CD4-positive, alpha-beta T cell treated with Interleukin-6 for 4 hours (primary cell): Measurements from ENCODE around the gene MED28.
A peak's percentile ranks its signal among the peaks of the same experiment; 100 is the strongest.
"Not testable (repeated sequence)": the region's sequence is repeated elsewhere in the genome, so short reads cannot be mapped to it uniquely, and the experiment has no call there.

Experiments used
- DNase-seq: peaks from one replicate; pipeline ENCODE4 v3.0.0-alpha.2; 2020; ENCODE audit warnings: mixed read lengths

The MED28 gene

GRCh38 chr4:17619416-17620105, 5.1 kb downstream of the MED28 start:
- DNase-seq = no peak

DNA sequence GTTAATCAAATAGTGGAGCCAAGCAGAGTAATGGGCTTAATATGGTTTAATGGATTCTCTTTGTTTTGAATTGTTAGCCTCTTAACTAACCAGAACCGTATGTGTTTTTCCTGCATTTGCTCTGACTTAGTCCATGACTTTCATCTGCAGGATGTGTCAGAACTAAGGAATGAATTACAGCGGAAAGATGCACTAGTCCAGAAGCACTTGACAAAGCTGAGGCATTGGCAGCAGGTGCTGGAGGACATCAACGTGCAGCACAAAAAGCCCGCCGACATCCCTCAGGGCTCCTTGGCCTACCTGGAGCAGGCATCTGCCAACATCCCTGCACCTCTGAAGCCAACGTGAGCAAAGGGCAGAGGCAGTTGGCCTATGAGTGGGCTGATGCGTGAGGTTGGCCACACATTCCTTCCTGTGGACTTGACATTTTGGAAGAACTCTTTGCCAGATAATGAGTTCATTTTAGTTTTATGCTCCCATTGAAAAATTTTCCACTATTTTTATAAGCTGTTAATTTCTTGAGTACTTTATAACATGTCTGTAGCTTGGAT, 9.1 kb downstream of the MED28 start:
- no peak for DNase-seq

DNA sequence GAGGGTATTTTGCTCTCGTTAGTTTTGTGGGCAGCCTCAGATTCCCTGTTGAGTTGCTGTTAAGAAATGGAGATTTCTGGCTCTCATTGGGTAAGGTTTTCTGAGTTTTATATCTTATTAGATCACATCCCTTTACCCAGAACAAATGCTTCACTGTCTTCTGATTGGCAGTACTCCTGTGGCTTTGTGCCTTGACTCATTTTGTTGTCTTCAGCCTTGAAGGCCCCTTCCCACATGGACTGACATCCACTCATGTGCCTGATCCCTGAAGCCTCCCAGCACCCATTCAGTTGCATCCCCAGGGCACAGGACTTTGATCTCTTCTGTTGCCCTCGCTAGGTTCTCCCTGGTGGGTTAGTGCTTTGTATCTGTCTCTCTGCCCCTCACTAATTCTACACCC, 10.4 kb downstream of the MED28 start:
- no peak for DNase-seq

DNA sequence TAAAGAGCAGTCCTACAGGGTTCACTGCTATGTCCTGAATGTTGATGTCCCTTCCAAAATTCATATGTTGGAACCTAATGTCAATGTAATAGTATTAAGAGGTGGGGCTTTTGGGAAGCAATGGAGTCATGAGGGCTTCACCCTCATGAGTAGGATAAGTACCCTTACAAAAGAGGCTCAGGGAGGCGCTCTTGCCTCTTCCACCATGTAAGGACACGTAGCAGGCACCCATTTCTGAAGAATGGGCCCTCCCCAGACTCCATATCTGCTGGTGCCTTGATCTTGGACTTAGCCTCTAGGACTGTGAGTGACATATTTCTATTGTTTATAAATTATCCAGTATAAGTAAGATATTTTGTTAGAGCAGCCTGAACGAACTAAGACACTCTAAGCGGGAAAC, 15.8 kb downstream of the MED28 start:
- DNase-seq = no peak

DNA sequence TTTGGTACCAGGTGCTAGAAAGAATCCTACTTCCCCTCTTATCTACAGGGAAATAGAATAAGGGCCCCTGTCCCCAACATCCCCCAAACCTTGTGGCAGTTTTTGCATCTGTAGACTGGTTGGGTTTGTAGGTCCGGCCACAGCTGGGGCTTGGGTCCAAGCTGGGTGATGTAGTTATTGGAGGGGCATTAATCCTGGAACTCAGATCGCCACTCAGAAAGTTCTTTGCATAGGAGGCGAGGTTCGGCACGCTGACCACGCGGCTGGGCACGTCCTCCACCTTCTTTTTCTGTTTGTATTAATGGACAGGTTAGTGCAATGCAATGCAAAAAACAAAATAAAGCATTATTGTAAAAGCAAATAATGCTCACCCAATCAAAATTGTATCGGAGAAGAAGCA, 19.2 kb downstream of the MED28 start:
- no peak for DNase-seq

DNA sequence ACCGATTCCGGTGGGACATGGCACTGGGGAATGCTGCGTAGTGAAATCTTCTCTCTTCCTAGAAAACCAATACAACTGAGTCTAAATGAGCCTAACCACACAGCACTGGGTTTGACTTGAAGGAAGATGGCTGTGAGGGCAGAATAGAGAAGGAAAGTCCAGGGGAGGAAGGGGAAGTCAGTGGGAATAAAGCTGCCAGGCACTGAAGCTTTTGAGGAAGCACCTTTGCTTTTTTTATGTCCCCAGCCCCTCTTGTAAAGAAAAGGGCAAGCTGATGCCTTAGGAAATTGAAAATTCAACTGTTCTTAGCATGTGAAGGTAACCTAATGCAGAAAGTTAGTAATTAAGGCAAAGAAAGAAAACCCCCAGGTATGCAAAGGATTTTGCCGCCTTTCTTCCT, 20.6 kb downstream of the MED28 start:
- DNase-seq = no peak

GRCh38 chr4:17636341-17636695, 21.9 kb downstream of the MED28 start:
- no peak for DNase-seq

DNA sequence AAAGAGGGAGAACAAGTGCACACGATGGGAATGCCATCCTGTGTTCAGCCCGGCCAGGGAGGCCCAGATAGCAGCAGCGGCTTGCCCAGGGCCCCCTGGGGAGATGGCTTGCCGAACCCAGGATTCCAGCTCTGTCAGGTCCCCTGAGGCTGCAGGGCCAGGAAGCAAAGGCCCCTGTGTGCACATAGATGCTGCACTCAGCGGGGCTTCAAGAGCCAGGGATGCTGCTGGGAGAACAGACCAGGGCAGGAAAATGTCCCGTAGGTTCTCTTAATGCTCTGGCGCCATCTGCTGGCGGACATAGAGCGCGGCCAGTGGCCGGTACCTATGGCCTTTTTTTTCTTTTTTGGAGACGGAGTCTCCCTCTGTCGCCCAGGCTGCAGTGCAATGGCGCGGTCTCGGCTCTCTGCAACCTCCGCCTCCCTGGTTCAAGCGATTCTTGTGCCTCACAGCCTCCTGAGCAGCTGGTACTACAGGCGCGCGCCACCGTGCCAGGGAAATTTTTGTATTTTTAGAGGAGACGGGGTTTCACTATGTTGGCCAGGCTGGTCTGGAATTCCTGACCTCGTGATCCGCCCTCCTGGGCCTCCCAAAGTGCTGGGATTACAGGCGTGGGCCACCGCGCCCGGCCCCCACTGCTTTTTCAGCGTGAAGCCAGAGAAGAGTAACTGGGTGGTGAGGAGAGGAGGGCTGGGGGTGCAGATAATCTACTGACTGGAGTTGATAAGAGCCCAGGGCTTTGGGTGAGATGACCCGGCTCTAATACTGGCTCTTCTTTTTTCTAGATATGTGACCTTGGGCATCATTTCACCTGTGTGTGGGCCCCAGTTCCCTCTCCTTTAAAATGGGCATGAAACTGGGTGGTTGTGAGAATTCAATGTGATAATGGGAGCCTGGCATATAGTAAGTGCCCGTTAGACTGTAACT, 22.5 kb downstream of the MED28 start:
- DNase-seq = peak; percentile 78

DNA sequence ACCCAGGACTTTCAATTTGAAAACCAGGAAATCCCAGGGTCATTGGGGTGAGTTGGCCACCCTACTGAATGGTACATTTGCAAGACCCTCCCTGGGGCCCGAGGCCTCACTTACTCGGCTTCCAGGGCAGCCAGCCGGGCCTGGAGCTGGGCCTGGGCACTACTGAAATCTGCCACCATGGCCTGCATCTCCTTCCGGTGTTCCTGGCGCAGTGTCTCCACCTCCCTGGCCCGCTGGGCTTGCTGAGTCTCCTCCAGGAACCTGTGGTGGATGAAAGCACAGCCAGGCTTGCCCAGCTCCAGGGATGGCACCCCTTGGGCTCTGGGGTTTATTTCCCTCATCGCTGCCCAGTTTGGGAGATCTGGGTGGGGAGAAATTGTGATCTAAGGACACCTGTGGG, 24.7 kb downstream of the MED28 start:
- DNase-seq = no peak

DNA sequence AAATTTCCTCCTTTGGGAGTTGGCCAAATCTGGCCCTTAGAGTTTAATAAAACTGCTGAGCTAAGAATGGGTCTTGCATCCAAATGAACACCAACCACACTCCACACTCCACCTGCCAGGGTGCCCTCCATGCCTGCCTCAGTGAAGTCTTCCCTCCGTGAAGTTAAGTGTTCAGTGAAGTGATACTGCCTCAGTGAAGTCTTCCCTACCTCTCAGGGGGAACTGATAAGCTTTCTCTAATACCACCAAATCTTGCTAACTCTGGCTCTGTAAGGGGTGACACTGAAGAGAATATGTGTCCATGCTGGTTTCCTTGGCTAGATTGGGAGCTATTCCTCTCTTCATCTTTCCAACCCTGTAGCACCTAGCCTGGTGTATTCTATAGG, 27.9 kb downstream of the MED28 start:
- DNase-seq = no peak

DNA sequence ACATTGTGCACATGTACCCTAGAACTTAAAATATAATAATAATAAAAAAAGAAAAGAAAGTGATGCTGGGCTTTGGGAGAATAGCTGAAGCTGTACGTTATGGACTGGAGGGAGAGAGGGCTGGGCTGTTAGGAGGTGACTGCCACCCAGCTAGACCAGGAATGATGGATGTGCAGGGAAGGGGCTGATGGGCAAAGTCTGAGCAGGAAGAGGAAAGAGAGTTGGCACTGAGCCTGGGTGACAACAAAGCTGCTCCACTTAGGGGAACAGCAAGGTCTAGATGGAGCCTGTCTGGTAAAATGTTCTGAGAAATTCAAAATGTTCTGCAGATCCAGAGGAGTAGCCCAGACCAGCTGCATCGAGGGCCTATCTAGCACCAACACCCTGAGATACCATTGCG, 32.3 kb downstream of the MED28 start:
- DNase-seq = no peak

DNA sequence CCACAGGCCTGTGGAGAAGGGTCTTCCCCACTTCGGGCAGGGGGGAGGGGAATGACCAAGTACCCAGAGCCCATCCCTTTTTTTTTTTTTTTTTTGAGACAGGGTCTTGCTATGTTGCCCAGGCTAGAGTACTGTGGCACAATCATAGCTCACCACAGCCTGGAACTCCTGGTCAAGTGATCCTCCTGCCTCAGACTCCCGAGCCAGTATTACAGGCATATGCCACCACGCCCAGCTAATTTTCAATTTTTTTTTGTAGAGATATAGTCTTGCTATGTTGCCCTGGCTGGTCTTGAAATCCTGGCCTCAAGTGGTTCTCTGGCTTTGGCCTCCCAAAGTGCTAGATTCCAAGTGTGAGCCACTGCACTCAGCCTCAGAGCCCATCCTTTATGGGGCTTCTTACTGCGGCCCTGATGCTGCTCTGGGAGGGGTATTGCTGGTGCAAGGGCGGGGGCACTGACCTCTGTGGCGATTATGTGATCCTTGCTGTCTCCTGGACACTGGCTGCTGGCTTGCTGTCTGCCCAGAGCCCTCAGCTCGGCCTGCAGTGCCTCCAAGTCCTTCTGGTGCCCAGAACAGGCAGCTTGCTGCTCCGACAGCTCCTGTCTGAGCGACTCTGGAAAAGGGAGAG, 32.9 kb downstream of the MED28 start:
- no peak for DNase-seq

- DNase-seq = no peak
Measured at GRCh38 chr4:17647927-17648326, 33.5 kb downstream of the MED28 start.

- no peak for DNase-seq
Measured at GRCh38 chr4:17650406-17650805, 36.0 kb downstream of the MED28 start.

DNA sequence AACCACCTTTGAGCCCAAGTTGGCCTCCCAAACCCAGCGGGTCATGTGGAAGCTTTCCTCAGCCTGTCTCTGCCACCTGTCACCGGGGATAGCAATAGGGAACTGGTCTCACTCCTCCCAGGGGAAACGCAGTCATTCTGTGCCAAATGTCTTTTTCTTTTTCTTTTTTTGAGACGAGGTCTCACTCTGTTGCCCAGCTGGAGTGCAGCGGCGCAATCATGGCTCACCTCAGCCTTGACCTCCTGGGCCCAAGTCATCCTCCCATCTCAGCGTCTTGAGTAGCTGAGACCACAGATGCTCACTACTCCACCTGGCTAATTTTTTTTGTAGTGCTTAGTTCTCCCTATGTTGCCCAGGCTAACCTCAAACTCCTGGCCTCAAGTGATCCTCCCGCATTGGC, 40.3 kb downstream of the MED28 start:
- no peak for DNase-seq

DNA sequence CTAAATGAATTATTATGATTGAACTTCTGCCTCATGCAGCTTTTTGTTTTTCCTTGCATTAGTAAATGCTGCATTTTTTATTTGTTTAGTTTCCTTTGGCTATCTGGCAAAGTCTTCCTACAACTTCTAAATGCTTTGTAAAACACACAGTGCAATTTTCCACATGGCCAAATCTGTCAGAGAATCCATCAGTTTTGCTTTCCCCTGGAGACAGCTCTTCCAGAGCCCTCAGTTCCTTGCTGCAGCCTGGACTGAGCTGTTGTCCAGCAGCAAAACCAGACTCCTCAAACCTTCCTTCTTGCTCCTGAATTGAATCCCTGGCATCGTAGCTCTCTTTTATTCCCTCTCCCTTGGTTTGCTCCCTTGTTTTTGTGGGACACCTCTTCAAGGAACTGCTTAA, 42.6 kb downstream of the MED28 start:
- no peak for DNase-seq

GRCh38 chr4:17657849-17658248, 43.4 kb downstream of the MED28 start:
- no peak for DNase-seq

DNA sequence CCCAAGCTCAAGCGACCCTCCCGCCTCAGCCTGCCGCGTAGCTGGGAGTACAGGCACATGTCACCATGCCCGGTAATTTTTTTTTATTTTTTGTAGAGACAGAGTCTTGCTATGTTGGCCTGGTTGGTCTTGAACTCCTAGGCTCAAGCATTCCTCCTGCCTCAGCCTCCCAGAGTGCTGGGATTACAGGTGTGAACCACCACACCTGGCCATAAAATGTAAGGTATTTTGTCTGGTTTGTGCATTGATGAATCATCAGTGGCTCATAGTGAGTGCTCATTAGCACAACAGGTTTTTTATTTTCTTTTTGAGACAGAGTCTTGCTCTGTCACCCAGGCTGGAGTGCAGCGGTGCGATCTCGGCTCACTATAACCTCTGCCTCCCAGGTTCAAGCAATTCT, 44.8 kb downstream of the MED28 start:
- DNase-seq = not testable (repeated sequence)

GRCh38 chr4:17662694-17663093, 48.3 kb downstream of the MED28 start:
- no peak for DNase-seq

DNA sequence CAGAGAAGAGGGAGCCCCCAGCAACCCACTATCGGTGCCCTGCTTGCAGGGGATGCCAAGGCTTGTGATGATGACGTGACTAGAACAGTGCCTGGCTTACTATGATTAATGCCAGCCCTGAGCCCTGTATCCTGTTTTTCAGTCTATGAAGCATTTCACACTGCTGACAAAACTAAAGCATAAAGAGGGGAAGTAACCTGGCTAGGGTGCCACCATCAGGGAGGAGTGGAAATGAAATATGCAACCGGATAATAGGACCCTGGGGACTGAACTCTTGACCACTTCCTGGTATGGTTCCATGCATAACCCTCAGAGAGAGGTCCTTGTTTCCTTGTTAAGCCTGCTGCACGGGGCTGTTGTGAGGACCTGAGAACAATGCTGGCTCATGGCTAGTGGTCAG, 50.3 kb downstream of the MED28 start:
- no peak for DNase-seq

GRCh38 chr4:17665346-17665745, 50.9 kb downstream of the MED28 start:
- no peak for DNase-seq

DNA sequence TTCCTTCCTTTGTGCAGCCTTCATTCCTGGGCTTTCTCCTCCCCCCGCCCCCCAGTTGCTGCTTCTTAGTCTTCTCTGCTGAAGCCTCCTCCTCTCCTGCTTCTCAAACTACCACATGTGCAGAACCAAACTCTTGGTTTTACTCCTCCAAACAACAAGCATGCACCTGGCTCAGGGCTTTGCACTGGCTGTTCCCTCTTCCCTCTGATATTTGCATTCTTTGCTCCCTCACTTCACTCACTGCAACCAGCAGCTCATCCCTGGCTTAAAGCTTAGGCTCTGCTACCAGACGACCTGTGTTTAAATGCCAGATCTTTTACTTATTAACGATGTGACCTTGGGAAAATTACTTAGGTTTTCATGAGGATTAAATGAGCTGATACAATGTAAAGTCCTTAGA, 51.4 kb downstream of the MED28 start:
- DNase-seq = no peak

- no peak for DNase-seq
Measured at GRCh38 chr4:17667253-17667652, 52.8 kb downstream of the MED28 start.
